H1 (cell line): ENCODE measurements around the gene KRTAP5-1. TPM values are rescaled to one million over a fixed set of nuclear protein-coding genes. Genes with fewer than 3 reads are reported as not detected.
A peak's percentile ranks its signal among the peaks of the same experiment; 100 is the strongest.

Source experiments
- CTCF ChIA-PET: fragments of 300-600 bp; sonication (Branson Sonifier 250); formaldehyde crosslinking; loops from one replicate; lab custom pipeline; 2021; ENCODE audit not compliant: partially characterized antibody; lab: Charles Lee
- POLR2A ChIA-PET: fragments of 300-600 bp; sonication (Branson Sonifier 250); formaldehyde crosslinking; loops from one replicate; lab custom pipeline; 2021; ENCODE audit warnings: inconsistent platforms; ENCODE audit not compliant: partially characterized antibody; lab: Charles Lee
- DNase-seq, 2 experiments: peaks; one replicate each; pipeline versions ENCODE4 v3.0.0 to v3.0.0-alpha.2; 2010 to 2022; ENCODE audit warnings: low spot score in 2 of 2, low read depth in 1 of 2, mixed read lengths in 1 of 2
- FAIRE-seq: peaks from 2 replicates; lab custom pipeline; 2011; peaks lifted over from hg19 to GRCh38; lab: Jason Lieb, UNC
- H2AFZ ChIP-seq: 2 replicates; pipeline ENCODE4 v1.8.1; 2012; ENCODE audit warnings: low read length, inconsistent platforms
- H2AK5ac ChIP-seq: 2 replicates; pipeline ENCODE4 v1.6.1; 2013; ENCODE audit warnings: low read depth, low read length
- H2BK120ac ChIP-seq: replicated peaks from 2 replicates; pipeline ENCODE3; 2013; ENCODE audit warnings: low read depth, low read length, inconsistent platforms
- H2BK12ac ChIP-seq: 2 replicates; pipeline ENCODE4 v1.6.1; 2013; ENCODE audit warnings: low read depth, low read length
- H2BK15ac ChIP-seq: 2 replicates; pipeline ENCODE4 v1.6.1; 2013; ENCODE audit warnings: low read length
- H2BK20ac ChIP-seq: 2 replicates; pipeline ENCODE4 v1.6.1; 2013; ENCODE audit warnings: low read length
- H2BK5ac ChIP-seq: 2 replicates; pipeline ENCODE4 v1.6.1; 2013; ENCODE audit warnings: low read depth, low read length
- H3K14ac ChIP-seq: 2 replicates; pipeline ENCODE4 v1.6.1; 2013; ENCODE audit warnings: inconsistent platforms; ENCODE audit not compliant: insufficient read length
- H3K18ac ChIP-seq: 2 replicates; pipeline ENCODE4 v1.6.1; 2013; ENCODE audit warnings: low read length; ENCODE audit errors: extremely low read depth
- H3K23ac ChIP-seq: 2 replicates; pipeline ENCODE4 v1.6.1; 2013; ENCODE audit warnings: inconsistent platforms; ENCODE audit not compliant: insufficient read length
- H3K23me2 ChIP-seq: 2 replicates; pipeline ENCODE4 v1.6.1; 2013; ENCODE audit warnings: low read depth, low read length
- H3K27ac ChIP-seq: 2 replicates; pipeline ENCODE4 v1.6.1; 2011; ENCODE audit warnings: low read depth, low read length, inconsistent platforms
- H3K27me3 ChIP-seq, 4 experiments: replicated peaks in 1 of 4; 1 replicate in 1 of 4; 2 replicates in 3 of 4; pipeline versions ENCODE4 v1.6.1 to v1.8.1; 2011 to 2013; ENCODE audit warnings: low read length in 3 of 4, mild to moderate bottlenecking in 3 of 4, inconsistent platforms in 2 of 4, mixed read lengths in 2 of 4, moderate library complexity in 1 of 4; ENCODE audit not compliant: control insufficient read depth in 3 of 4, insufficient read depth in 3 of 4; ENCODE audit errors: extremely low read depth in 1 of 4
- H3K36me3 ChIP-seq, 4 experiments: 2 replicates each; pipeline versions ENCODE4 v1.6.1 to v1.8.1; 2011 to 2013; ENCODE audit warnings: mild to moderate bottlenecking in 4 of 4, low read length in 3 of 4, moderate library complexity in 2 of 4, control low read depth in 1 of 4, inconsistent platforms in 1 of 4; ENCODE audit not compliant: insufficient read depth in 4 of 4, control insufficient read depth in 2 of 4
- H3K4ac ChIP-seq: replicated peaks from 2 replicates; pipeline ENCODE3; 2013; ENCODE audit warnings: low read length, low read depth, mixed read lengths, inconsistent platforms; ENCODE audit not compliant: insufficient read length
- H3K4me1 ChIP-seq, 4 experiments: replicated peaks in 1 of 4; 1 replicate in 1 of 4; 2 replicates in 3 of 4; pipeline versions ENCODE4 v1.6.1 to v1.8.1; 2011 to 2013; ENCODE audit warnings: low read length in 3 of 4, inconsistent platforms in 2 of 4, mixed read lengths in 1 of 4; ENCODE audit not compliant: insufficient read depth in 4 of 4, control insufficient read depth in 3 of 4
- H3K4me2 ChIP-seq, 2 experiments: 2 replicates each; pipeline versions ENCODE4 v1.6.1 to v1.8.1; 2011 to 2013; ENCODE audit warnings: low read depth in 2 of 2, low read length in 2 of 2, control low read depth in 1 of 2, inconsistent platforms in 1 of 2, mild to moderate bottlenecking in 1 of 2; ENCODE audit not compliant: insufficient read depth in 1 of 2
- H3K4me3 ChIP-seq, 4 experiments: fragments of 200-600, 300-600 bp in 1 of 4; sonication (generic), shearing (Covaris generic), sonication (Bioruptor Twin) in 1 of 4; 2 replicates each; pipeline versions ENCODE4 v1.5.1 to v1.8.1; 2011 to 2016; ENCODE audit warnings: low read length in 4 of 4, low read depth in 3 of 4, control low read depth in 2 of 4, inconsistent platforms in 2 of 4, mild to moderate bottlenecking in 2 of 4, mixed read lengths in 1 of 4, moderate library complexity in 1 of 4; ENCODE audit not compliant: insufficient read depth in 2 of 4; ENCODE audit errors: extremely low read depth in 1 of 4
- H3K56ac ChIP-seq: replicated peaks from 2 replicates; pipeline ENCODE3; 2013; ENCODE audit warnings: low read depth, mild to moderate bottlenecking, mixed read lengths, low read length, inconsistent platforms; ENCODE audit not compliant: insufficient read length
- H3K79me1 ChIP-seq: 2 replicates; pipeline ENCODE4 v1.6.1; 2013; ENCODE audit warnings: low read depth, low read length, control low read depth
- H3K79me2 ChIP-seq, 2 experiments: 2 replicates each; pipeline versions ENCODE4 v1.6.1 to v1.8.1; 2012 to 2013; ENCODE audit warnings: low read length in 2 of 2, mild to moderate bottlenecking in 2 of 2, inconsistent platforms in 1 of 2; ENCODE audit not compliant: insufficient read depth in 2 of 2, control insufficient read depth in 1 of 2
- H3K9ac ChIP-seq, 4 experiments: replicated peaks in 1 of 4; 1 replicate in 1 of 4; 2 replicates in 3 of 4; pipeline versions ENCODE4 v1.6.1 to v1.8.1; 2011 to 2013; ENCODE audit warnings: low read depth in 3 of 4, low read length in 3 of 4, control low read depth in 2 of 4, mild to moderate bottlenecking in 2 of 4, moderate library complexity in 2 of 4, inconsistent platforms in 1 of 4; ENCODE audit errors: extremely low read depth in 1 of 4
- H3K9me3 ChIP-seq, 2 experiments: 2 replicates each; pipeline versions ENCODE4 v1.6.1 to v1.8.1; 2012 to 2013; ENCODE audit warnings: mild to moderate bottlenecking in 2 of 2, moderate library complexity in 2 of 2, control low read depth in 1 of 2, inconsistent platforms in 1 of 2, low read depth in 1 of 2, low read length in 1 of 2, mixed read lengths in 1 of 2; ENCODE audit not compliant: insufficient read depth in 2 of 2
- H4K20me1 ChIP-seq, 2 experiments: replicated peaks in 1 of 2; 2 replicates each; pipeline versions ENCODE3 to v1.8.1; 2011 to 2013; ENCODE audit warnings: inconsistent platforms in 2 of 2, low read length in 2 of 2, mild to moderate bottlenecking in 1 of 2; ENCODE audit not compliant: insufficient read depth in 2 of 2, control insufficient read depth in 1 of 2
- H4K5ac ChIP-seq: 2 replicates; pipeline ENCODE4 v1.6.1; 2013; ENCODE audit warnings: low read length, low read depth, mixed read lengths, inconsistent platforms; ENCODE audit not compliant: insufficient read length
- H4K8ac ChIP-seq: 2 replicates; pipeline ENCODE4 v1.8.0; 2013; ENCODE audit warnings: mild to moderate bottlenecking, moderate library complexity, low read length, inconsistent platforms; ENCODE audit not compliant: insufficient read depth; ENCODE audit errors: extremely low read depth
- H4K91ac ChIP-seq: replicated peaks from 2 replicates; pipeline ENCODE3; 2013; ENCODE audit warnings: low read length, mixed read lengths, inconsistent platforms; ENCODE audit not compliant: insufficient read length
- KDM4A ChIP-seq: IDR thresholded peaks from one replicate; pipeline ENCODE4 v1.7.1; 2012; ENCODE audit warnings: low read depth, mild to moderate bottlenecking, moderate library complexity, low read length, inconsistent platforms; ENCODE audit not compliant: severe bottlenecking
- SIRT6 ChIP-seq: IDR thresholded peaks from one replicate; pipeline ENCODE4 v1.7.1; 2012; ENCODE audit warnings: low read length, inconsistent platforms
- WGBS, 2 experiments: shearing (Covaris generic) in 1 of 2; methylation state at CpG; one replicate each; pipeline versions ENCODE4 v1.1.6 to v1.1.7; 2013 to 2015; ENCODE audit warnings: low lambda C conversion rate in 2 of 2, mixed read lengths in 2 of 2, inconsistent platforms in 1 of 2, low coverage in 1 of 2, missing lambda C conversion rate in 1 of 2; ENCODE audit not compliant: insufficient replicate concordance in 2 of 2, insufficient coverage in 1 of 2, insufficient read length in 1 of 2; ENCODE audit errors: extremely low coverage in 1 of 2, missing lambda C conversion rate in 1 of 2; 5-methylcytosine and 5-hydroxymethylcytosine counted together
- polyA plus RNA-seq, 7 experiments: library from polyadenylated mRNA; depleted of rRNA in 3 of 7; stranded (reverse) in 5 of 7; unstranded in 2 of 7; fragments of >200 nt in 5 of 7; fragments of 200-250 nt in 2 of 7; gene quantifications; 1 replicate in 5 of 7; 2 replicates in 1 of 7; 4 replicates in 1 of 7; pipeline versions ENCODE4 v1.2.1 to v1.2.3, GENCODE V29; 2011 to 2013; ENCODE audit warnings: missing spikeins in 2 of 7, mixed read lengths in 2 of 7
- total RNA-seq: library from RNA; stranded (reverse); fragmentation: NEBNext Ultra II Directional; extraction: Animal tissue kit (Norgen Biotek cat#: 25700); gene quantifications from 2 replicates; pipeline ENCODE4 v1.2.1, GENCODE V29; 2021

The KRTAP5-1 gene
- total and polyA plus RNA-seq, 2 of the 8 experiments (the other 6 are each of a cell fraction or from before 2014, with no cell fraction given), result not detected

- peaks cover 0 to 2% of the 10 kb centered on the region in 2 experiments for H4K20me1 ChIP-seq
- no peak overlapping the region for H3K4ac ChIP-seq
- no peak overlapping the region for H2BK120ac ChIP-seq
- H4K5ac ChIP-seq, result no peak overlapping the region
- H4K8ac ChIP-seq, result peak overlapping the region; percentile 2
- WGBS, 2 experiments, result 81% methylated on average over 22 of the region's 22 CpGs; no CpG with 5 or more reads in 1 of the 2 experiments
- ChIA-PET CTCF (interaction anchor here (0.7 to 3.2 kb wide), 9 partner anchors 12 to 155 kb away, joined by 3 to 19 read pairs (median 3); no protein-coding TSS in a partner anchor), POLR2A (no interaction called here)
- DNase-seq (no peak), FAIRE-seq (no peak)
- peak overlapping the region; percentile 68; the same call in 1 of the 2 replicates for H2BK12ac ChIP-seq
- H3K23me2 ChIP-seq, result peaks cover 6% of the 10 kb centered on the region; the same call in 1 of the 2 replicates
- no peak overlapping the region for H3K56ac ChIP-seq
- H3K4me2 ChIP-seq, result no peak overlapping the region
- no peak overlapping the region for H2AK5ac ChIP-seq
- no peak overlapping the region for H2AFZ ChIP-seq
- H2BK5ac ChIP-seq, result no peak overlapping the region
- no peak overlapping the region; the same call in 1 of the 2 replicates for H3K27ac ChIP-seq
- no peak overlapping the region for H3K18ac ChIP-seq
- peaks cover 0 to 31% (median 21%) of the 10 kb centered on the region in 4 experiments; a peak in 6 of 7 replicates for H3K27me3 ChIP-seq
- H2BK20ac ChIP-seq, result no peak overlapping the region
- no peaks in the 10 kb centered on the region for H3K36me3 ChIP-seq
- no peak overlapping the region for H3K9ac ChIP-seq
- peaks cover 0 to 6% of the 10 kb centered on the region in 2 experiments; a peak in 1 of 4 replicates for H3K79me2 ChIP-seq
- H3K4me3 ChIP-seq, result no peak overlapping the region
- H3K4me1 ChIP-seq, result peaks cover 0 to 18% (median 12%) of the 10 kb centered on the region in 4 experiments; a peak in 6 of 7 replicates
- H3K14ac ChIP-seq, result no peak overlapping the region
- 0 out of 2 replicates have a peak, but pooled peaks cover 4% of the 10 kb centered on the region for H3K79me1 ChIP-seq
- no peak overlapping the region for H3K23ac ChIP-seq
- H4K91ac ChIP-seq, result peak overlapping the region; percentile 19
- H3K9me3 ChIP-seq, result no peaks in the 10 kb centered on the region
- H2BK15ac ChIP-seq, result 0 out of 2 replicates have a peak overlapping the region, but pooled peaks have one; percentile 61
- TF ChIP-seq KDM4A, result no peak
- TF ChIP-seq SIRT6, result no peak
These were observed 43.4 kb downstream of the KRTAP5-1 start for GRCh38 chr11:1541474-1542204.
